Endothelial cell of umbilical vein (primary cell): ENCODE results near the gene FBXO2. TPM values are rescaled to one million over a fixed set of nuclear protein-coding genes. Genes with fewer than 3 reads are reported as not detected.
"Not testable (repeated sequence)": the region's sequence is repeated elsewhere in the genome, so short reads cannot be mapped to it uniquely, and the experiment has no call there.

Experiments used
- BruUV-seq: library from RNA; stranded (reverse); fragments of 400-500 nt; replicated peaks from 2 replicates; lab custom pipeline; 2021; lab: Mats Ljungman, UMichigan
- CTCF ChIA-PET: fragments of 300-600, 350-600 bp; sonication (Branson Sonifier 250); formaldehyde crosslinking; loops from one replicate; lab custom pipeline; 2021; ENCODE audit warnings: antibody characterized with exemption, inconsistent platforms; lab: Charles Lee
- POLR2A ChIA-PET: fragments of 300-600, 350-600 bp; sonication (Branson Sonifier 250); formaldehyde crosslinking; loops from one replicate; lab custom pipeline; 2021; ENCODE audit warnings: antibody characterized with exemption, inconsistent platforms; lab: Charles Lee
- DNase-seq: peaks from one replicate; pipeline ENCODE4 v3.0.0-alpha.2; 2011; ENCODE audit warnings: low read depth, low spot score
- FAIRE-seq: peaks from 2 replicates; lab custom pipeline; 2011; peaks lifted over from hg19 to GRCh38; lab: Jason Lieb, UNC
- H2AFZ ChIP-seq: 2 replicates; pipeline ENCODE4 v1.6.0; 2012; ENCODE audit warnings: low read depth, low read length, control low read depth, inconsistent platforms
- H3K27ac ChIP-seq: 2 replicates; pipeline ENCODE4 v1.5.1; 2011; ENCODE audit warnings: low read depth, mild to moderate bottlenecking, control low read depth, low read length, moderate library complexity; ENCODE audit not compliant: insufficient read depth
- H3K27me3 ChIP-seq, 2 experiments: 2 replicates each; pipeline versions ENCODE4 v1.6.0 to v1.6.1; 2011; ENCODE audit warnings: low read length in 2 of 2, mixed read lengths in 1 of 2; ENCODE audit not compliant: control insufficient read depth in 2 of 2, insufficient read depth in 2 of 2
- H3K36me3 ChIP-seq, 2 experiments: 2 replicates in 1 of 2; 3 replicates in 1 of 2; pipeline ENCODE4 v1.5.1; 2011; ENCODE audit warnings: low read length in 2 of 2, mild to moderate bottlenecking in 1 of 2, moderate library complexity in 1 of 2; ENCODE audit not compliant: control insufficient read depth in 2 of 2, insufficient read depth in 2 of 2; ENCODE audit errors: extremely low read depth in 1 of 2
- H3K4me1 ChIP-seq: 3 replicates; pipeline ENCODE4 v1.5.1; 2011; ENCODE audit warnings: mild to moderate bottlenecking, low read length; ENCODE audit not compliant: control insufficient read depth, insufficient read depth; ENCODE audit errors: extremely low read depth
- H3K4me2 ChIP-seq: 2 replicates; pipeline ENCODE4 v1.6.1; 2011; ENCODE audit warnings: low read length, control low read depth, mixed read lengths; ENCODE audit not compliant: insufficient read depth
- H3K4me3 ChIP-seq, 3 experiments: fragments of 200-600 bp in 1 of 3; sonication (generic), shearing (Covaris generic) in 1 of 3; replicated peaks in 1 of 3; 2 replicates each; pipeline ENCODE4 v1.5.1; 2011 to 2016; ENCODE audit warnings: control low read depth in 3 of 3, low read length in 3 of 3, mild to moderate bottlenecking in 2 of 3, inconsistent platforms in 1 of 3, low read depth in 1 of 3, moderate library complexity in 1 of 3; ENCODE audit not compliant: insufficient read depth in 1 of 3
- H3K79me2 ChIP-seq: 2 replicates; pipeline ENCODE4 v1.6.0; 2012; ENCODE audit warnings: low read length, inconsistent platforms; ENCODE audit not compliant: control insufficient read depth, insufficient read depth
- H3K9ac ChIP-seq: replicated peaks from 2 replicates; pipeline ENCODE3; 2011; ENCODE audit warnings: low read length, control low read depth; ENCODE audit not compliant: insufficient read depth; ENCODE audit errors: extremely low read depth
- H3K9me1 ChIP-seq: replicated peaks from 3 replicates; pipeline ENCODE4 v1.6.0; 2011; ENCODE audit warnings: mild to moderate bottlenecking, low read length; ENCODE audit not compliant: control insufficient read depth, insufficient read depth; ENCODE audit errors: extremely low read depth
- H3K9me3 ChIP-seq: replicated peaks from 2 replicates; pipeline ENCODE4 v1.5.1; 2012; ENCODE audit warnings: low read length, inconsistent platforms; ENCODE audit not compliant: control insufficient read depth, insufficient read depth
- H4K20me1 ChIP-seq: replicated peaks from 2 replicates; pipeline ENCODE3; 2011; ENCODE audit warnings: mild to moderate bottlenecking, low read length; ENCODE audit not compliant: control insufficient read depth, insufficient read depth; ENCODE audit errors: extremely low read depth
- CTCF ChIP-seq, 2 donors: IDR thresholded peaks; 1 replicate in 1 of 2; 2 replicates in 1 of 2; pipeline ENCODE4 v1.5.1; 2011; ENCODE audit warnings: low read length in 2 of 2, mild to moderate bottlenecking in 2 of 2, moderate library complexity in 2 of 2, control low read depth in 1 of 2, inconsistent platforms in 1 of 2, low read depth in 1 of 2; ENCODE audit not compliant: insufficient read depth in 1 of 2; ENCODE audit errors: extremely low read depth in 1 of 2
- JUN ChIP-seq: IDR thresholded peaks from 2 replicates; pipeline ENCODE4 v1.6.1; 2011; ENCODE audit warnings: borderline replicate concordance, low read depth; ENCODE audit not compliant: insufficient read length, insufficient read depth
- POLR2A ChIP-seq: IDR thresholded peaks from 2 replicates; pipeline ENCODE4 v1.6.1; 2012; ENCODE audit warnings: low read depth, mild to moderate bottlenecking, control low read depth, low read length
- dilution Hi-C: fragments of 300-500 bp; cut with MboI; formaldehyde crosslinking; loops from one replicate; pipeline ENCODE4 v1.15.0; 2019; ENCODE audit warnings: low sequenced_read_pairs; ENCODE audit not compliant: extremely low pct_ligation_motif_present
- intact Hi-C: fragments of 100-400 bp; cut with micrococcal nuclease; formaldehyde crosslinking; loops from one replicate; pipeline ENCODE4 v1.10.0; 2022
- polyA plus RNA-seq, 4 experiments: library from polyadenylated mRNA; depleted of rRNA in 3 of 4; stranded (reverse) in 3 of 4; unstranded in 1 of 4; fragments of >200 nt; gene quantifications; 2 replicates each; pipeline versions ENCODE4 v1.2.1 to v1.2.3, GENCODE V29; 2011 to 2012; ENCODE audit warnings: missing spikeins in 1 of 4
- total RNA-seq: library from RNA; stranded (reverse); gene quantifications from 2 replicates; pipeline ENCODE4 v1.2.3, GENCODE V29; 2021

FBXO2 gene
- total and polyA plus RNA-seq, 2 donors (not counting 3 experiments of a cell fraction or from before 2014, with no cell fraction given) = 0.42 to 0.91 TPM

GRCh38 chr1:11642418-11643017 is 11.7 kb downstream of the FBXO2 start:
- H3K4me1 ChIP-seq, H3K9me3 ChIP-seq, dilution Hi-C loops, H3K27ac ChIP-seq, POLR2A ChIA-PET, H3K27me3 ChIP-seq, H3K4me2 ChIP-seq, H3K9me1 ChIP-seq, H4K20me1 ChIP-seq, H3K79me2 ChIP-seq, H3K4me3 ChIP-seq, H2AFZ ChIP-seq, H3K36me3 ChIP-seq, H3K9ac ChIP-seq, BruUV-seq: not testable (repeated sequence)
- FAIRE-seq = peak; percentile 94
- DNase-seq = peak; percentile 59
- CTCF ChIA-PET = interaction anchor here (0.8 to 12.8 kb wide), 22 partner anchors 11 to 605 kb away, joined by 3 to 373 read pairs (median 4); partner anchors contain the start of genes EXOSC10, FBXO2, MTOR and UBIAD1
- intact Hi-C loops = loop anchor here (1.0 kb wide), 6 partner anchors 163 to 605 kb away; partner anchors contain the start of gene DISP3
- peak; percentile 87 to 91 for TF ChIP-seq CTCF (IDR thresholded peaks at IDR 0.05; ENCODE audit: extremely low read depth in 1 of 2, insufficient read depth in 1 of 2, low read depth in 1 of 2, low read length in 2 of 2)

GRCh38 chr1:11641776-11642305 is 12.4 kb downstream of the FBXO2 start:
- intact Hi-C loops = loop anchor here (1.0 kb wide), 6 partner anchors 163 to 605 kb away; partner anchors contain the start of gene DISP3
- no TSS peak for BruUV-seq
- dilution Hi-C loops = no loop called here

More at GRCh38 chr1:11641776-11642305, 12.4 kb downstream of the FBXO2 start:
- Histone ChIP-seq H3K4me3 (no peak overlapping the region), H3K9ac (no peak overlapping the region), H3K9me1 (no peaks in the 10 kb centered on the region), H3K4me2 (no peak overlapping the region), H3K4me1 (no peaks in the 10 kb centered on the region), H3K27me3 (no peaks in the 10 kb centered on the region), H3K79me2 (no peaks in the 10 kb centered on the region), H3K36me3 (no peaks in the 10 kb centered on the region), H4K20me1 (no peaks in the 10 kb centered on the region), H3K9me3 (no peaks in the 10 kb centered on the region), H2AFZ (no peak overlapping the region), H3K27ac (no peak overlapping the region)
- DNase-seq = no peak
- no peak for FAIRE-seq
- TF ChIP-seq POLR2A (no peak), CTCF (IDR thresholded peaks at IDR 0.05; ENCODE audit: extremely low read depth in 1 of 2, insufficient read depth in 1 of 2, low read depth in 1 of 2, low read length in 2 of 2) (no peak), JUN (no peak)
- ChIA-PET POLR2A (no interaction called here), CTCF (interaction anchor here (0.8 to 12.8 kb wide), 19 partner anchors 27 to 605 kb away, joined by 3 to 373 read pairs (median 5); partner anchors contain the start of genes DISP3, EXOSC10 and MTOR)
